G401.6 (cell line): ENCODE data around the gene CFAP206.
"Not testable (repeated sequence)": the region's sequence is repeated elsewhere in the genome, so short reads cannot be mapped to it uniquely, and the experiment has no call there.

Experiments
- FAIRE-seq: peaks from 2 replicates; lab custom pipeline; 2012; peaks lifted over from hg19 to GRCh38; lab: Jason Lieb, UNC

Gene CFAP206

DNA sequence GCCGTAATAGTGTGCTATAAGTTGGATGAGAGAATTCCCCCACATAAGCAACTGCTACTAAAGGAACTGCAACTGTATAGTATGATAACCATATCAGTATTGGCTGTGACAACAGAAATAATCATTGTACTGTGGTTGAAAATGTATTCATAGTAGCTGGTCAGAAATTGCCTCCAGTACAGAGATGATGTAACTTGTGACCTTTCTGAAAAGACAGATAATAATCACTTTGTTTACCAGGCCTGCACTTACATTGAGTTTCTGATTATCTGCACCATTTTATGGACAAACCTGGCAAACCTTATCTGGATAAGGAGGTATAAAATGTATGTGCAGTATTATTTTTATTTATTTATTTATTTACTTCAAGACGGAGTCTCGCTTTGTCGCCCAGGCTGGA lies 19.0 kb downstream of the CFAP206 start:
- FAIRE-seq = no peak

DNA sequence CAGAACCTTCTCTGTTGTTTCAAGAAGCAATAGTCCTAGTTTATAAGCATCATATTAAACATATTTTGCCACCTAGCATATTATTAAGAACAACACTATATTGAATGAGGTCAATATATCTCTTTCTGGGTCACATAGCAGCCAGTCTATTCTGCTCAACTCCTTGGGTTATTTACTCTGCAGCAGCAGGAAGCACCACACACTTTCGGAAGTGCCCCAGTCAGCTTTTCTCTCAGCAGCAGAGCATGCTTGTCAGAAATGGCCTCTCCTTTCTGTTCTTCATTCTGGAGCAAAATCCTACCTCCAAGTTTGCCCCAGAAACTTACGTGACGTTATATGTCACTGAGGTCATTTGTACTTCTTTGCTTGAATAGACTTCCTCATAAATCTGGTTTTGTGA lies 22.7 kb downstream of the CFAP206 start:
- no peak for FAIRE-seq

DNA sequence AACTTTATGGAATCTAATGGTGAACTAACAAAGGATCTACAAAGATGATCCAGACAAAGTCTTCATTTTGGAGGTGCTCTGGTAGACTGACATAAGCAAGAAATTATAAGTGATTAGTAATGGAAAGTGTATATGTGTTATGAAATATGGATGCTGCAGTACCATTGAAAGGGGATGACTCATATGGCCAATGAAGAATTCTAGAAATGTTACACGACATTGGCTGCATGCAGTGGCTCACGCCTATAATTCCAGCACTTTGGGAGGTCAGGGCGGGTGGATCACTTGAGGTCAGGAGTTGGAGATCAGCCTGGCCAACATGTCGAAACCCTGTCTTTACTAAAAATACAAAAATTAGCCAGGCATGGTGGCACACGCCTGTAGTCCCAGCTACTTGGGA lies 23.5 kb downstream of the CFAP206 start:
- no peak for FAIRE-seq

GRCh38 chr6:87436435-87436834 lies 28.7 kb downstream of the CFAP206 start:
- FAIRE-seq = no peak

- FAIRE-seq = no peak
Observed at GRCh38 chr6:87441711-87442110, 33.9 kb downstream of the CFAP206 start.

DNA sequence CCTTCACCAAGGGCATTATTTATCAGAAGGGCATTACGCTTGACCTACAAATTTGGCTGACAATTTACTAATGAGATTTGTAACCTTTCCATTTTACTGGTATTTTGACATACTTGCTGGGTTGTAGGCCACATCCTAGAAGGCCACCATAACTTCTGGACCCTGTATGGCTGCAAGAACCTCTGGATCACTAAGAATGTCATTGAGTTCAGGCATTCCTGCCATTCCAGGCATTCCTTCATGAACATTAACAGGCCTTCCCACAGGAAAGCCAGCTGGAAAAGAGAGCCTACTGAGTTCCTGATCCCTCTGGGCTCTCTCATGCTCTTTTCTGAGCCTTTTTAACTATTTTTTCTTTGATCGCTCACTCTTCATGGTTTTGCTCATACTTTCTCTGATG lies 36.6 kb downstream of the CFAP206 start:
- FAIRE-seq = no peak

- no peak for FAIRE-seq
Observed at GRCh38 chr6:87465051-87465450, 57.3 kb downstream of the CFAP206 start.

GRCh38 chr6:87472525-87473418 lies 65.0 kb downstream of the CFAP206 start, which contains the start of gene SLC35A1:
SLC35A1 (plus strand) TSS chr6:87472974; CDS start chr6:87473004, 30 bp downstream.
- FAIRE-seq = peak; percentile 42

- no peak for FAIRE-seq
Observed at GRCh38 chr6:87473419-87473903, 65.7 kb downstream of the CFAP206 start.

GRCh38 chr6:87481931-87482330 lies 74.2 kb downstream of the CFAP206 start:
- FAIRE-seq = no peak

- no peak for FAIRE-seq
Observed at GRCh38 chr6:87482366-87482765, 74.6 kb downstream of the CFAP206 start.

- no peak for FAIRE-seq
Observed at GRCh38 chr6:87483929-87484328, 76.2 kb downstream of the CFAP206 start.

DNA sequence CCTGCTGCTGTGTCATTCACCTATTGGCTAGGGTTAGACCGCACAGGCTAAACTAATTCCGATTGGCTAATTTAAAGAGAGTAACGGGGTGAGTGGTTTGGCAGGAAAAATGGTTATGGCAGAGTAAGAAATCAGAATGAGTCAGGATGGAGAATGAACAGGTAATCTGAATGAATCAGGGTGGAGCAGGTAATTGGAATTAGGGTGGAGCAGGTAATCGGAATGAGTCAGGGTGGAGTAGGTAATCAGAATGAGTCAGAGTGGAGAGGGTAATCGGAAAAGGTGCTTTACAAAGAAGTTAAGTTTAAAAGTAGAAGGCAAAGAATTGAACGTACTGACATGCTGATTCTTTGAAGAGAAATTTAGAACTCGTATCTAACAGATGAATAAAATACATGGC lies 76.7 kb downstream of the CFAP206 start:
- FAIRE-seq = no peak

DNA sequence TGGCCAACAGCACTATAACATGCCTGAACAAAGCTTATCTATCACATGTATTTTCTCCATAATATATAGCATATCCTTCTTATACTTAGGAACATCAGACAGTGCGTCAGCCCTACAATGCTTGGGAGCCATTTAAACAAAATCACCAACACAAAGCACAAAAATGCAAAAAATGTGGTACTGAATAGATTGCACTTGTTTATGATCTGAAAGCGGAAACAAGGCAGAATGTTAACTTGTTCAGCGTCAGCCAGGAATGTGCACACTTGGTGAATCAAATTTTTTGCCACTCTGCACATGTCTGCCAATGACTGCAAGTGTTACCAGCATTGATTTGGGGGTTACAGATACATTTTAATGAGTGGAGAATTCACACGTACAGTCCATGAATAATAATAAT lies 79.8 kb downstream of the CFAP206 start:
- FAIRE-seq = no peak

DNA sequence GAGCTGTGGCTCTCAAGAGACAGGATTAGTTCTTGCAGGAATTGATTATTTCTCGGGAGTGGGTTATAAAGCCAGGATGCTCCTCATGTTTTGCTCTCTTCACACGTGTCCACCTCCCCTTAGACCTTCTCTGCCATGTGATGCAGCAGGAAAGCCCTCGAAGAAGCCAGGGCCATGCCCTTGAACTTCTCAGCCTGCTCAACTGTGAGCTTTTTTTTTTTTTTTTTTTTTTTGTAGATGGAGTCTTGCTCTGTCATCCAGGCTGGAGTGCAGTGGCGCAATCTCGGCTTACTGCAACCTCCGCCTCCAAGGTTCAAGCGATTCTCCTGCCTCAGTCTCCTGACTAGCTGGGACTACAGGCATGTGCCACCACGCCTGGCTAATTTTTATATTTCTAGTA lies 81.6 kb downstream of the CFAP206 start:
- not testable (repeated sequence) for FAIRE-seq

GRCh38 chr6:87494761-87495422 lies 87.1 kb downstream of the CFAP206 start:
- no peak for FAIRE-seq

DNA sequence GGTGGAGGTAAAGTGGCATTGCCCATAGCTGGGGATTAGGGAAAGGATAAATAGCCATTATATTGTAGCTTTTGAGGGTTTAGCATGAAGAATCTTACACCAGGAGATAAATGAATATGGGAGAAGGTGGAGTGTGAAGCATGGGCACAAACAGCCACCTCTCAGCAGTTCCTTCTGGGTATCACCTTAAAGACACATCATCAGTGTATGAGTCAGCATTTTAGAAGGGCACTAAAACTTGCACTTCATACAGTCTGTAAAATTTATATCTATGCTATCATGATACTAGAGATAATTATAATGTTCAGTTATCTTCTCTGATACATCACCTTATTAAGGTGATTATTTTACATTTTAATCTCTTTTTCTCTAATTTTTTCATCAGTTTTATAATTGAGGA lies 90.3 kb downstream of the CFAP206 start:
- no peak for FAIRE-seq

DNA sequence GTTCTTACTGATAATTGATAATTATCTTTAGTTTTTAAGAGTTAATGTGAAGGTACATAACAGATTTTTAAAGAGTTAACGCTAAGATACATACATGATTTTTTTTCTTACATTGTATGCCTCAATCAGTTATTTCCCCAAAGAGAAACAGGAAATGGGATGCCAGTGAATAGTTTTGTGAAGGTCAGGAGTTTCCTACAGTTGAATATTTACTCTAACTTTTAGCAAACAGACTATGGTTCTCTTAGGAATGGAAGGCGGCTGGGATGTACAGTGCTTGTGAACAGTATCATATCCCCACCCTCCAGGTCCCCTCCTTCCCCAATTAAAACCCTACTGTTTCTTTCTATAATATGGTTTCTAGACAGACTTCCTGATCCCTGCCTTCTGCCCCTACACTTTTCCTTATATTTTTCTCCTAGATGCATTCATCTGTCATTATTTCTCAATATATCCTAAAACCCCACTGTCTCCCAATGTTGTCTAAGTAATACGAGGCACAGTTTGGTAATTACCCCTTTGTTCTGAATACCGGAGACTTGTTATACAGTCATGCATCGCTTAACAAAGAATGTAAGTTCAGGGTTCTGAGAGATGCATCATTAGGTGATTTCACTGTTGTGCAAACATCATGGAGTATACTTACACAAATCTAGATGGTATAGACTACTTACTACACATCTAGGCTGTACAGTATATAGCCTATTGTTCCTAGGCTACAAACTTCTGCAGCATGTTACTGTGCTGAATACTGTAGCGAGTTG lies 94.2 kb downstream of the CFAP206 start:
- no peak for FAIRE-seq

DNA sequence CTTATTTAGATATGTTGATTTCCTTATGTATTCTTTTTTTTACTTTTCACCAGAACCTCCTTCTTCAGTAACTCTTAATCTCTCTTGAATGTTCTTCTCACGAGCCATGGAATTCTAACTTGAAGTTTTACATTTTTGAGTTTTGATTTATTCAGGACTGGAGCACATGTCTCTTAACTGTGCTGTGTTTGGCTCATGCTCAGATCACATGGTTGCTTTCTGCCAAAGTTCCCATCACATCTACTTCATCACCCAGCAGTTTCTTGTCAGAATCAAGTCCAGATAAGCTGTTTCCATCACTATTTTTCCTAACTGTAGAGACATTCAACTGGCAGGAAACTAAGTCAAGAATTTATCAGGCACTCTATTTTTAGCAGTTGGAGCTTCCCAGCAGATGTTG lies 96.7 kb downstream of the CFAP206 start:
- FAIRE-seq = no peak
